Measurements from ENCODE around the gene SPRYD3. TPM values are rescaled to one million over a fixed set of nuclear protein-coding genes. Genes with fewer than 3 reads are reported as not detected.

The SPRYD3 gene
- total and polyA plus RNA-seq, 2 experiments from 2014 or later: 4.3 to 5.4 TPM

DNA sequence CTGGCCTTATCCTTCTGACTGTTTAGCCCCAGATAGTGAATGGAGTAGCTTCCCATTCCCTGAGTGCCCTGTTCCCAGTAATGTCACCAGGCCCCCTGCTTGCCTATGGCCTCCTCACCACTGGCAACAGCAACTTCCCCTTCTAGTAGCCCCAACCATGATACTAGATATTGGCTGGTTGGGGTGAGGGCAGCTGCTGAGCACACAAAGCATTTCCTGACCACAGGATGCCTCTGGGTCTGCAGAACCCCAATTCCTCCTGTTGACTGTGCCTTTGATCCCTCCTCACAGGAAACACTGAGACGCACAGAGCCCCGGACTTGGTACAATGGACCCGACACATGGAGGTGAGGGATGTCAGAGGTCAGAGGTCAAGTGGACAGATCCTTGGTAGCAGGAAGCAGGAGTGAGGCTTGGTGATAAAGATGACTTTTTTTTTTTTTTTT, 24.7 kb upstream of the SPRYD3 start:
- Mint-ChIP-seq H3K36me3 (ENCODE audit: low read depth) (no peaks in the 10 kb centered on the region), H3K27ac (no peak overlapping the region), H3K9me3 (no peaks in the 10 kb centered on the region; the same call in 2 of the 3 replicates)

More for the DNA sequence above, 24.7 kb upstream of the SPRYD3 start:
- no peak for DNase-seq (ENCODE audit: low spot score)
- H3K4me3 Mint-ChIP-seq: no peak overlapping the region
- Histone ChIP-seq H3K4me2 (no peak overlapping the region), H3K27ac (ENCODE audit: low read depth) (no peak overlapping the region), H2AFZ (no peak overlapping the region), H3K4me3 (no peak overlapping the region), H4K20me1 (replicated peaks; ENCODE audit: insufficient read depth) (no peaks in the 10 kb centered on the region), H3K79me2 (replicated peaks; ENCODE audit: insufficient read depth) (no peaks in the 10 kb centered on the region), H3F3A (replicated peaks; ENCODE audit: low read depth) (peaks cover 3% of the 10 kb centered on the region), H3K9me2 (ENCODE audit: insufficient read depth) (no peaks in the 10 kb centered on the region), H3K36me3 (ENCODE audit: insufficient read depth) (no peaks in the 10 kb centered on the region), H3K27me3 (ENCODE audit: insufficient read depth) (peaks cover 4% of the 10 kb centered on the region), H3K4me1 (ENCODE audit: insufficient read depth) (peaks cover 25% of the 10 kb centered on the region)
- TF ChIP-seq, protein P1, sequence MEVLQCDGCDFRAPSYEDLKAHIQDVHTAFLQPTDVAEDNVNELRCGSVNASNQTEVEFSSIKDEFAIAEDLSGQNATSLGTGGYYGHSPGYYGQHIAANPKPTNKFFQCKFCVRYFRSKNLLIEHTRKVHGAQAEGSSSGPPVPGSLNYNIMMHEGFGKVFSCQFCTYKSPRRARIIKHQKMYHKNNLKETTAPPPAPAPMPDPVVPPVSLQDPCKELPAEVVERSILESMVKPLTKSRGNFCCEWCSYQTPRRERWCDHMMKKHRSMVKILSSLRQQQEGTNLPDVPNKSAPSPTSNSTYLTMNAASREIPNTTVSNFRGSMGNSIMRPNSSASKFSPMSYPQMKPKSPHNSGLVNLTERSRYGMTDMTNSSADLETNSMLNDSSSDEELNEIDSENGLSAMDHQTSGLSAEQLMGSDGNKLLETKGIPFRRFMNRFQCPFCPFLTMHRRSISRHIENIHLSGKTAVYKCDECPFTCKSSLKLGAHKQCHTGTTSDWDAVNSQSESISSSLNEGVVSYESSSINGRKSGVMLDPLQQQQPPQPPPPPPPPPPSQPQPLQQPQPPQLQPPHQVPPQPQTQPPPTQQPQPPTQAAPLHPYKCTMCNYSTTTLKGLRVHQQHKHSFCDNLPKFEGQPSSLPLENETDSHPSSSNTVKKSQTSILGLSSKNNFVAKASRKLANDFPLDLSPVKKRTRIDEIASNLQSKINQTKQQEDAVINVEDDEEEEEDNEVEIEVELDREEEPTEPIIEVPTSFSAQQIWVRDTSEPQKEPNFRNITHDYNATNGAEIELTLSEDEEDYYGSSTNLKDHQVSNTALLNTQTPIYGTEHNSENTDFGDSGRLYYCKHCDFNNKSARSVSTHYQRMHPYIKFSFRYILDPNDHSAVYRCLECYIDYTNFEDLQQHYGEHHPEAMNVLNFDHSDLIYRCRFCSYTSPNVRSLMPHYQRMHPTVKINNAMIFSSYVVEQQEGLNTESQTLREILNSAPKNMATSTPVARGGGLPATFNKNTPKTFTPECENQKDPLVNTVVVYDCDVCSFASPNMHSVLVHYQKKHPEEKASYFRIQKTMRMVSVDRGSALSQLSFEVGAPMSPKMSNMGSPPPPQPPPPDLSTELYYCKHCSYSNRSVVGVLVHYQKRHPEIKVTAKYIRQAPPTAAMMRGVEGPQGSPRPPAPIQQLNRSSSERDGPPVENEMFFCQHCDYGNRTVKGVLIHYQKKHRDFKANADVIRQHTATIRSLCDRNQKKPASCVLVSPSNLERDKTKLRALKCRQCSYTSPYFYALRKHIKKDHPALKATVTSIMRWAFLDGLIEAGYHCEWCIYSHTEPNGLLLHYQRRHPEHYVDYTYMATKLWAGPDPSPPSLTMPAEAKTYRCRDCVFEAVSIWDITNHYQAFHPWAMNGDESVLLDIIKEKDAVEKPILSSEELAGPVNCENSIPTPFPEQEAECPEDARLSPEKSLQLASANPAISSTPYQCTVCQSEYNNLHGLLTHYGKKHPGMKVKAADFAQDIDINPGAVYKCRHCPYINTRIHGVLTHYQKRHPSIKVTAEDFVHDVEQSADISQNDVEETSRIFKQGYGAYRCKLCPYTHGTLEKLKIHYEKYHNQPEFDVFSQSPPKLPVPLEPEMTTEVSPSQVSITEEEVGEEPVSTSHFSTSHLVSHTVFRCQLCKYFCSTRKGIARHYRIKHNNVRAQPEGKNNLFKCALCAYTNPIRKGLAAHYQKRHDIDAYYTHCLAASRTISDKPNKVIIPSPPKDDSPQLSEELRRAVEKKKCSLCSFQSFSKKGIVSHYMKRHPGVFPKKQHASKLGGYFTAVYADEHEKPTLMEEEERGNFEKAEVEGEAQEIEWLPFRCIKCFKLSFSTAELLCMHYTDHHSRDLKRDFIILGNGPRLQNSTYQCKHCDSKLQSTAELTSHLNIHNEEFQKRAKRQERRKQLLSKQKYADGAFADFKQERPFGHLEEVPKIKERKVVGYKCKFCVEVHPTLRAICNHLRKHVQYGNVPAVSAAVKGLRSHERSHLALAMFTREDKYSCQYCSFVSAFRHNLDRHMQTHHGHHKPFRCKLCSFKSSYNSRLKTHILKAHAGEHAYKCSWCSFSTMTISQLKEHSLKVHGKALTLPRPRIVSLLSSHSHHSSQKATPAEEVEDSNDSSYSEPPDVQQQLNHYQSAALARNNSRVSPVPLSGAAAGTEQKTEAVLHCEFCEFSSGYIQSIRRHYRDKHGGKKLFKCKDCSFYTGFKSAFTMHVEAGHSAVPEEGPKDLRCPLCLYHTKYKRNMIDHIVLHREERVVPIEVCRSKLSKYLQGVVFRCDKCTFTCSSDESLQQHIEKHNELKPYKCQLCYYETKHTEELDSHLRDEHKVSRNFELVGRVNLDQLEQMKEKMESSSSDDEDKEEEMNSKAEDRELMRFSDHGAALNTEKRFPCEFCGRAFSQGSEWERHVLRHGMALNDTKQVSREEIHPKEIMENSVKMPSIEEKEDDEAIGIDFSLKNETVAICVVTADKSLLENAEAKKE (CRISPR knock-in tag; IDR thresholded peaks at IDR 0.05): no peak
- TF ChIP-seq NANOG (IDR thresholded peaks at IDR 0.05; ENCODE audit: borderline replicate concordance): no peak
- TF ChIP-seq, protein P2, sequence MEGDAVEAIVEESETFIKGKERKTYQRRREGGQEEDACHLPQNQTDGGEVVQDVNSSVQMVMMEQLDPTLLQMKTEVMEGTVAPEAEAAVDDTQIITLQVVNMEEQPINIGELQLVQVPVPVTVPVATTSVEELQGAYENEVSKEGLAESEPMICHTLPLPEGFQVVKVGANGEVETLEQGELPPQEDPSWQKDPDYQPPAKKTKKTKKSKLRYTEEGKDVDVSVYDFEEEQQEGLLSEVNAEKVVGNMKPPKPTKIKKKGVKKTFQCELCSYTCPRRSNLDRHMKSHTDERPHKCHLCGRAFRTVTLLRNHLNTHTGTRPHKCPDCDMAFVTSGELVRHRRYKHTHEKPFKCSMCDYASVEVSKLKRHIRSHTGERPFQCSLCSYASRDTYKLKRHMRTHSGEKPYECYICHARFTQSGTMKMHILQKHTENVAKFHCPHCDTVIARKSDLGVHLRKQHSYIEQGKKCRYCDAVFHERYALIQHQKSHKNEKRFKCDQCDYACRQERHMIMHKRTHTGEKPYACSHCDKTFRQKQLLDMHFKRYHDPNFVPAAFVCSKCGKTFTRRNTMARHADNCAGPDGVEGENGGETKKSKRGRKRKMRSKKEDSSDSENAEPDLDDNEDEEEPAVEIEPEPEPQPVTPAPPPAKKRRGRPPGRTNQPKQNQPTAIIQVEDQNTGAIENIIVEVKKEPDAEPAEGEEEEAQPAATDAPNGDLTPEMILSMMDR (conservative IDR thresholded peaks at IDR 0.05; ENCODE audit: low read depth in 2 of 2): no peak
- no peak for TF ChIP-seq STAT1 (IDR thresholded peaks at IDR 0.05; ENCODE audit: unreplicated experiment)
- TF ChIP-seq, protein P3, sequence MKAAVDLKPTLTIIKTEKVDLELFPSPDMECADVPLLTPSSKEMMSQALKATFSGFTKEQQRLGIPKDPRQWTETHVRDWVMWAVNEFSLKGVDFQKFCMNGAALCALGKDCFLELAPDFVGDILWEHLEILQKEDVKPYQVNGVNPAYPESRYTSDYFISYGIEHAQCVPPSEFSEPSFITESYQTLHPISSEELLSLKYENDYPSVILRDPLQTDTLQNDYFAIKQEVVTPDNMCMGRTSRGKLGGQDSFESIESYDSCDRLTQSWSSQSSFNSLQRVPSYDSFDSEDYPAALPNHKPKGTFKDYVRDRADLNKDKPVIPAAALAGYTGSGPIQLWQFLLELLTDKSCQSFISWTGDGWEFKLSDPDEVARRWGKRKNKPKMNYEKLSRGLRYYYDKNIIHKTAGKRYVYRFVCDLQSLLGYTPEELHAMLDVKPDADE (IDR thresholded peaks at IDR 0.05): no peak
- no peak for TF ChIP-seq POLR2AphosphoS5 (IDR thresholded peaks at IDR 0.05; ENCODE audit: low read depth)
- no peak for TF ChIP-seq ZNF114 (CRISPR knock-in tag; IDR thresholded peaks at IDR 0.05)
- no peak for ATAC-seq
- H3K27me3 Mint-ChIP-seq (ENCODE audit: insufficient read depth, low read depth, poor library complexity): peaks cover 18% of the 10 kb centered on the region
- peaks cover 31% of the 10 kb centered on the region for H3K4me1 Mint-ChIP-seq

All from GM23338 (cell line).